Retinal pigment epithelial cell (primary cell): ENCODE data around the gene JOSD2.

Experiments used
- DNase-seq: peaks from one replicate; pipeline ENCODE4 v3.0.0-alpha.2; 2010; ENCODE audit warnings: low read depth
- H3K4me3 ChIP-seq: 2 replicates; pipeline ENCODE4 v1.5.1; 2011; ENCODE audit warnings: mild to moderate bottlenecking, low read length, control low read depth, moderate library complexity
- TF ChIP-seq, protein P1 (sequence below): conservative IDR thresholded peaks from 2 replicates; pipeline ENCODE4 v1.5.1; 2011; ENCODE audit warnings: low read depth, low read length, control low read depth, inconsistent platforms

JOSD2 gene

DNA sequence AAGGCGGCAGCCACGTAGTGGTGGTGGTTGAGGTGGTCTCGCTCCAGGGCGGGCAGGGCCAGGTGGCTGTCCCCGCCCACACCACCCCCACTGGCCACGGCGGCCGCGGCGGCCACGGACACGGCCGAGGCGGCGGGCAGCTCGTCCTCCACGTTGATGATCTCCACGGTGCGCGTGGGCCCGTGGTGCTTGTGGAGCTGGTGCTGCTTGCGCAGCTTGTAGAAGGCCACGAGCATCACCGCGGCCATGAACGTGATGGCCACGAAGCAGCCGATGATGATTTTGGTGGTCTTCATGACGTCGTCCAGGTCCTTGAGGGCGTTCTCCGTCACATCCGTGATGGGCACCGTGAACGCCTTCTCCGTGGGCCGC lies 6.7 kb upstream of the JOSD2 start:
- no peak overlapping the region for H3K4me3 ChIP-seq
- no peak for DNase-seq
- TF ChIP-seq, protein P1, sequence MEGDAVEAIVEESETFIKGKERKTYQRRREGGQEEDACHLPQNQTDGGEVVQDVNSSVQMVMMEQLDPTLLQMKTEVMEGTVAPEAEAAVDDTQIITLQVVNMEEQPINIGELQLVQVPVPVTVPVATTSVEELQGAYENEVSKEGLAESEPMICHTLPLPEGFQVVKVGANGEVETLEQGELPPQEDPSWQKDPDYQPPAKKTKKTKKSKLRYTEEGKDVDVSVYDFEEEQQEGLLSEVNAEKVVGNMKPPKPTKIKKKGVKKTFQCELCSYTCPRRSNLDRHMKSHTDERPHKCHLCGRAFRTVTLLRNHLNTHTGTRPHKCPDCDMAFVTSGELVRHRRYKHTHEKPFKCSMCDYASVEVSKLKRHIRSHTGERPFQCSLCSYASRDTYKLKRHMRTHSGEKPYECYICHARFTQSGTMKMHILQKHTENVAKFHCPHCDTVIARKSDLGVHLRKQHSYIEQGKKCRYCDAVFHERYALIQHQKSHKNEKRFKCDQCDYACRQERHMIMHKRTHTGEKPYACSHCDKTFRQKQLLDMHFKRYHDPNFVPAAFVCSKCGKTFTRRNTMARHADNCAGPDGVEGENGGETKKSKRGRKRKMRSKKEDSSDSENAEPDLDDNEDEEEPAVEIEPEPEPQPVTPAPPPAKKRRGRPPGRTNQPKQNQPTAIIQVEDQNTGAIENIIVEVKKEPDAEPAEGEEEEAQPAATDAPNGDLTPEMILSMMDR, result no peak

DNA sequence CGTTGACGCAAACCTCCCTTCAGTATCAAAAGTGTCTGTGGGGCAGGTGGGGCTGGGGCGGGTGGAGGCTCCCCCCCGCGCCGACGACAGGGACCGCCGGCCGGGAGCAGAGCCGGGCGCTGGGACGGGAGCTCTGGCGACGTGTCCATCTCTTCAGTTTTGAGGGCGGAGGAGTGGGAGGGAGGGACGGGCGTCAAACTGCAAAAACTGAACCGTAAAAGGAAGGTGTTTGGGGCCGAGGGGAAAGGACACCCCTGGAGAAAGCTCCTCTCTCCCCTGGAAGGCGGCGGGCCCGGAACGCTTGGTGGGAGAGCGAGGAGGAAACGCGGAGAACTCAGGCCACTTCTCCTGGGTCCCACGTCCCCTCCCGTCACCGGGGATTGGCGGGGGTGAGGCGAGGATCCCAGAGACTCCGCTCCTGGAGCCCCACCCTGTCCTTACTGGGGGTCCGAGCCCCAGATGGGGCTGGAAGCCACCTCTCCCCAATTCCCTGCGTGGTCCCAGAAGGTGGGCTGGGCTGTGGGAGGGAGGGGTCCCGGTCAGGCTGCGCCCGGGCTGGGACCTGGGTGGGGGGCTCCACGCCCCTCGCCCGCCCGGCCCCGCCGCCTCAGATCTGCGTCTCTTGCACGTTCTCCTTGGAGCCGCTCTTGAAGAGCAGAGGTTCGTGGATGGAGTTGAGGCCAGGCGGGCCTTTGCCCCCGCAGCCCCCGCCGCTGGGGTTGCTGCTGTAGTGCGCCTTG lies 6.1 kb upstream of the JOSD2 start:
- TF ChIP-seq, protein P1, result no peak
- H3K4me3 ChIP-seq, result no peak overlapping the region
- DNase-seq, result no peak

DNA sequence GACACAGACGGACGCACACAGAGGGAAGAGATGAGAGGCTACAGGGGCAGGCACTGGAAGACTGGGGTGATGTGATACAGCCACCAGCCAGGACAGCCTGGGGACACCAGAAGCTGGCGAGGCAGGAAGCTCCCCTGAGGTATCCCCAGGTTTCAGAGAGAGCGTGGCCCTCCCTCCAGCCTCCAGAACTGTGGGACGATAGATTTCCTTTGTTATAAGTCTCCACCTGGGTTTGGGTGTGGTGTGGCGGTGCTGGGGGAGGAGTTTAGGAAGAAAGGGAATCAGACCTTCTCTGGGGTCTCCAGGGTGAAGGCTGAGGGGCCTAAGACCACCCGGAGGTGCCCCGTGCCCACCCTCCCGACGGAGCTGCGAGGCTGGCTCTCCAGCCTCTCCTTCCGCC lies 5.5 kb upstream of the JOSD2 start:
- DNase-seq, result no peak
- H3K4me3 ChIP-seq, result no peak overlapping the region
- TF ChIP-seq, protein P1, result no peak

DNA sequence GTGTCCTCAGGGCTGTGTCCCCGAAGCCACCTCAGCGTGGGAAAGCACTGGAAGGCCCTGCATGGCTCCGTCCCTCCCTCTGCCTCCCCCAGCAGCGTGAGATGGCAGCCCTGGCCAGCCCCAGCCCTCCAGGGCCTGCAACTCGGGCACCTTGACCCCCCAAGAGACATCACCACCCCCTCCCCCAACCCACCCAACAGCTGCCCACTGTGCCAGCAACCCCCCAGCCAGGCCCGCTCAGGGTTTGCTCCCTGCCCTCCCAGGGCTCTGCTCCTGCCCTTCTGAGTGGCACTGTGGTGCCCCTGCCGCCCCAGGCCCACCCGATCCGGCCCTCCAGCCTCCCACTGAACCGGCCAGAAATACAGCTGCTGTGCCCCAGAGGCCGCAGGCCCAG lies 4.2 kb upstream of the JOSD2 start:
- no peak overlapping the region for H3K4me3 ChIP-seq
- no peak for DNase-seq
- TF ChIP-seq, protein P1, result no peak

DNA sequence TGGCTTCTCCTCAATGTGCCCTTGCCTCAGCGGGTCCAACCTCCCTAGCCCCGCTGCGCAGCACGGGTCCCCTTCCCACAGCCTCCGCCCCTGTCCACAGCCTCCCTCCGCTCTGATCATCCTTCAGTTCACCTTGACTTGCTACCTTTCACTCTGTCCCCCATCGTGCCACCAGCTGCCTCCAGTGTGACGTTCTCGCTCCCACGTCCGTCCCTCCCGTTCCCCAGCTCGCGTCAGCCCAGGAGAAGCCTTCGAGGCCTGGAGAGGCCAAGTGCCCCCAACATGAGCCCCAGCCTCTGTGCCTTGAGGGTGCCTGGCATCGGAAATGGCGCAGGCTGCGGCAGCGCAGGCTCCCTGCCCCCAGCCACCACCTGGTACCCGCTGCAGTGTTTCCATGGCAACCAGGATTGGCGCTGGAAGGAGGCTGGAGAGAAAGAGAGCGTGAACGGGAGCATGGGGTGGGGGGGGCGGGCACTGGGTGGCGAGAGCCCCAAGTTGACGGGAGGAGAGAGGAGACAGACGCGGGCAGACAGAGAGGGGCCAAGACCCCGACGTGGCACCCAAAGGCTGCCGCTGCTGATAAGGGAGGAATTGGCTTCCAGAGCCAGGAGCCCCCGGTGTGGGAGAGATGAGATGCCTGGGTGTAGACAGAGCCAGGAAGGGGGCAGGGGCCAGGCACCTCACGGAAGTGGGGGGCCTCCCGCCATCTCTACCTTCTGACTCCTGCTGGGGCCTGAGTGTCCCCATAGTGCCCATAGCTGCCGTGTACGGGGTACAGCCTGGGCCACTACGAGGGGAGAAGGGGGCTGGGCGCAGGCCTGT lies 3.6 kb upstream of the JOSD2 start:
- DNase-seq, result no peak
- H3K4me3 ChIP-seq, result peak overlapping the region; percentile 20
- TF ChIP-seq, protein P1, result no peak

DNA sequence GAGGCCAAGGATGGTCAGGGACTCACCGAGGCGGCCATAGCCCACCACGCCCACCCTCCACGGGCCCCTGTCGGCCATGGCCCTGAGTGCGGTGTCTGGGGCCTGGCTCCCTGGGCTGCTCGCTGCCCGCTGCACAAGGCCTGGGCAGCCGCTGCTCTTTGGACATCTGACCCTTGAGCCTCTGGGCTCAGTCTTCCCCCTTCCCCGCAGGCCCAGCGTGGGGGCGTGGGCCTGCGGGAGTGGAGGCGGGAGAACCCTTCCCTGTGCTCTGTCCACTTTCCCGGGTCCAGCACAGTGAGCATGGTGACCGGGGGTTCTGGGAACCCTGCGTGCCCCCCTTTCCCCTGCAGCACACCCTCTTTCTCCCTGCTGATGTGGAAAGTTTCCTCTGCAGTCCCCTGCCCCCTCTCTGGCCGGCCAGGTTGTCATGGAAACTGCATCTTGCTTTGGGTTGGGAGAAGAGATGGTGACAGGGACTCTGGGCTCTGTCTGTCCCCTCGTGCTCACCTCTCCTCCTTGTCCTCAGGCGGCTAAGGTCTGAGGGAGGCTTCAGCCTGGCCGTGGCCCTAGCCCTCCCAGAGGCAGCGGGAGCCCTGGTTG lies 2.9 kb upstream of the JOSD2 start, which contains the start of gene ASPDH:
Gene ASPDH, minus strand, starts transcription at position 168 of the 600 bp plus-strand sequence. Its CDS starts 90 bp downstream, at position 78.
- DNase-seq, result no peak
- TF ChIP-seq, protein P1, result no peak

More for the DNA sequence above, 2.9 kb upstream of the JOSD2 start, which contains the start of gene ASPDH:
- peak within 1 kb of the TSS; percentile 20 for H3K4me3 ChIP-seq
